ENCODE data around the gene CCNY.

The CCNY gene

GRCh38 chr10:35462491-35462934, 126.2 kb downstream of the CCNY start:
- no peak overlapping the region for H3K4me3 ChIP-seq (replicated peaks in 1 of 2; ENCODE audit: low read depth in 2 of 2, low read length in 2 of 2)
- TF ChIP-seq CTCF (IDR thresholded peaks at IDR 0.05; ENCODE audit: low read depth, low read length) = no peak
- DNase-seq (ENCODE audit: low read depth in 2 of 2) = no peak

- no peak for DNase-seq (ENCODE audit: low read depth in 2 of 2)
- no peak for TF ChIP-seq CTCF (IDR thresholded peaks at IDR 0.05; ENCODE audit: low read depth, low read length)
- H3K4me3 ChIP-seq (replicated peaks in 1 of 2; ENCODE audit: low read depth in 2 of 2, low read length in 2 of 2) = no peak overlapping the region
These were observed 127.0 kb downstream of the CCNY start for GRCh38 chr10:35463105-35463867.

- no peak overlapping the region for H3K4me3 ChIP-seq (replicated peaks in 1 of 2; ENCODE audit: low read depth in 2 of 2, low read length in 2 of 2)
- TF ChIP-seq CTCF (IDR thresholded peaks at IDR 0.05; ENCODE audit: low read depth, low read length) = no peak
- no peak for DNase-seq (ENCODE audit: low read depth in 2 of 2)
These were observed 127.6 kb downstream of the CCNY start for GRCh38 chr10:35463878-35464277.

- DNase-seq (ENCODE audit: low read depth in 2 of 2) = peak; percentile 48 to 55
- no peak overlapping the region for H3K4me3 ChIP-seq (replicated peaks in 1 of 2; ENCODE audit: low read depth in 2 of 2, low read length in 2 of 2)
- no peak for TF ChIP-seq CTCF (IDR thresholded peaks at IDR 0.05; ENCODE audit: low read depth, low read length)
These were observed 128.6 kb downstream of the CCNY start for GRCh38 chr10:35464825-35465456.

GRCh38 chr10:35465673-35466072, 129.4 kb downstream of the CCNY start:
- no peak for TF ChIP-seq CTCF (IDR thresholded peaks at IDR 0.05; ENCODE audit: low read depth, low read length)
- H3K4me3 ChIP-seq (replicated peaks in 1 of 2; ENCODE audit: low read depth in 2 of 2, low read length in 2 of 2) = no peak overlapping the region
- no peak for DNase-seq (ENCODE audit: low read depth in 2 of 2)

GRCh38 chr10:35466170-35466569, 129.9 kb downstream of the CCNY start:
- H3K4me3 ChIP-seq (replicated peaks in 1 of 2; ENCODE audit: low read depth in 2 of 2, low read length in 2 of 2) = no peak overlapping the region
- DNase-seq (ENCODE audit: low read depth in 2 of 2) = no peak
- TF ChIP-seq CTCF (IDR thresholded peaks at IDR 0.05; ENCODE audit: low read depth, low read length) = no peak
